Astrocyte of the spinal cord (primary cell): ENCODE measurements around the gene TECPR1.

Experiments
- DNase-seq: peaks from one replicate; pipeline ENCODE4 v3.0.0; 2011; ENCODE audit warnings: low read depth, low spot score
- H3K4me3 ChIP-seq: 2 replicates; pipeline ENCODE4 v1.5.1; 2011; ENCODE audit warnings: low read depth, mild to moderate bottlenecking, low read length, moderate library complexity
- CTCF ChIP-seq: IDR thresholded peaks from 2 replicates; pipeline ENCODE4 v1.5.1; 2012; ENCODE audit warnings: low read depth, mild to moderate bottlenecking, low read length, inconsistent platforms
- in situ Hi-C: cut with HindIII; loops from 2 replicates; pipeline ENCODE4 v1.10.0; 2017; ENCODE audit warnings: low sequenced_read_pairs

Gene TECPR1

GRCh38 chr7:98251601-98252424, at the start of gene TECPR1:
TSS of gene TECPR1 (minus strand) at chr7:98252232. CDS start at chr7:98246146, 6,086 bp downstream.
- peak within 1 kb of the TSS; percentile 88 for H3K4me3 ChIP-seq
- in situ Hi-C loops = no loop called here
- peak; percentile 89 for DNase-seq
- no peak for TF ChIP-seq CTCF

GRCh38 chr7:98300595-98301372, 48.8 kb upstream of the TECPR1 start:
- no peak overlapping the region for H3K4me3 ChIP-seq
- no peak for DNase-seq
- in situ Hi-C loops = no loop called here
- TF ChIP-seq CTCF = no peak

- in situ Hi-C loops = no loop called here
- no peak for DNase-seq
- TF ChIP-seq CTCF = no peak
- H3K4me3 ChIP-seq = no peak overlapping the region
These were observed 45.7 kb upstream of the TECPR1 start for GRCh38 chr7:98297626-98298286.

- in situ Hi-C loops = no loop called here
- H3K4me3 ChIP-seq = no peak overlapping the region
- no peak for TF ChIP-seq CTCF
- no peak for DNase-seq
These were observed 44.8 kb upstream of the TECPR1 start for GRCh38 chr7:98296833-98297232.

GRCh38 chr7:98295467-98296192, 43.6 kb upstream of the TECPR1 start:
- no peak overlapping the region for H3K4me3 ChIP-seq
- no peak for DNase-seq
- TF ChIP-seq CTCF = no peak
- in situ Hi-C loops = no loop called here

- peak; percentile 80 for TF ChIP-seq CTCF
- in situ Hi-C loops = no loop called here
- no peak overlapping the region for H3K4me3 ChIP-seq
- peak; percentile 61 for DNase-seq
These were observed 42.9 kb upstream of the TECPR1 start for GRCh38 chr7:98294798-98295382.
